Measurements from ENCODE around the gene KPNA4. TPM values are rescaled to one million over a fixed set of nuclear protein-coding genes. Genes with fewer than 3 reads are reported as not detected.
A peak's percentile ranks its signal among the peaks of the same experiment; 100 is the strongest.

KPNA4 gene
- total and polyA plus RNA-seq, 12 donors: 21.6 to 190 (median 134) TPM

DNA sequence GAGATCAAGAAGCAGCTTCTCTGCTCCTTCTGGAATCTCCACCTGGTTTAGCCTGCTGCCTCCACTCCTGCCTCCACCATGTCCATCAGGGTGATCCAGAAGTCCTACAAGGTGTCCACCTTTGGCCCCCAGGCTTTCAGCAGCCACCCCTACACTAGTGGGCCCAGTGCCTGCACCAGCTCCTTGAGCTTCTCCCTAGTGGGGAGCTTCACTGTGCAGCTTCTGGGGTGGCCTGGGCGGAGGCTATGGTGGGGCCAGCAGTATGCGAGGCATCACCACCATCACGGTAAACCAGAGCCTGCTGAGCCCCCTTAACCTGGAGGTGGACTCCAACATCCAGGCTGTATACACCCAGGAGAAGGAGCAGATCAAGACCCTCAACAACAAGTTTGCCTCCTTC, 2.4 kb upstream of the KPNA4 start:
- H3K9me3 ChIP-seq: no peaks in the 10 kb centered on the region
- H3K4me1 ChIP-seq: peaks cover 0 to 38% (median 26%) of the 10 kb centered on the region in 9 donors
- peaks cover 0 to 12% (median 0%) of the 10 kb centered on the region in 9 donors for H3K36me3 ChIP-seq
- ATAC-seq (no peak), DNase-seq (no peak)
- intact Hi-C loops (cut with DNase I): loop anchor here in 5 of 10 donors (5.0 to 10.0 kb wide), 2 partner anchors 187 to 190 kb away; partner anchors contain the start of gene PPM1L (in 5 of the 5)
- H3K4me3 ChIP-seq: no peak overlapping the region
- H3K27ac ChIP-seq: no peak overlapping the region
- TF ChIP-seq, protein P1, sequence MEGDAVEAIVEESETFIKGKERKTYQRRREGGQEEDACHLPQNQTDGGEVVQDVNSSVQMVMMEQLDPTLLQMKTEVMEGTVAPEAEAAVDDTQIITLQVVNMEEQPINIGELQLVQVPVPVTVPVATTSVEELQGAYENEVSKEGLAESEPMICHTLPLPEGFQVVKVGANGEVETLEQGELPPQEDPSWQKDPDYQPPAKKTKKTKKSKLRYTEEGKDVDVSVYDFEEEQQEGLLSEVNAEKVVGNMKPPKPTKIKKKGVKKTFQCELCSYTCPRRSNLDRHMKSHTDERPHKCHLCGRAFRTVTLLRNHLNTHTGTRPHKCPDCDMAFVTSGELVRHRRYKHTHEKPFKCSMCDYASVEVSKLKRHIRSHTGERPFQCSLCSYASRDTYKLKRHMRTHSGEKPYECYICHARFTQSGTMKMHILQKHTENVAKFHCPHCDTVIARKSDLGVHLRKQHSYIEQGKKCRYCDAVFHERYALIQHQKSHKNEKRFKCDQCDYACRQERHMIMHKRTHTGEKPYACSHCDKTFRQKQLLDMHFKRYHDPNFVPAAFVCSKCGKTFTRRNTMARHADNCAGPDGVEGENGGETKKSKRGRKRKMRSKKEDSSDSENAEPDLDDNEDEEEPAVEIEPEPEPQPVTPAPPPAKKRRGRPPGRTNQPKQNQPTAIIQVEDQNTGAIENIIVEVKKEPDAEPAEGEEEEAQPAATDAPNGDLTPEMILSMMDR (IDR thresholded peaks at IDR 0.05): no peak
- no peaks in the 10 kb centered on the region for H3K27me3 ChIP-seq
- 99% methylated on average over 3 of the region's 3 CpGs for WGBS, 2 donors

DNA sequence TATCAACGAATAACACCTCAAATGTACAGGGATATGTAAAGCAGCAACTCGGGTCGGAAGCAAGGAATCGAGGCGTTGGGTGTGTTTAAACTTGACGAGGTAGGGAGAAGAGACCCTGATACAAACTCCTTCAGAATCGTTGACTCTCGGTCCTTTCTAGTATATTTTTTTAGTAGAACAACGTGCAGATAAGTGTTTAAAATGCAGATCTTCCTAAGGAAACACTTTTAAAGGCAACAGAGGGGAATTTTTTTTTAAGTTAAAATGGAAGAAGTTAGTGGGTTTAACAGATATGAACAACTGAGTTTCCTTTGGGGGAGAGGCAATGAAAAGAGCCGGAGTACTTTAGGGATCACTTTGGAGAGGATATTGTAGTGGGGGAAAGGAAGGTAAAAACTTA, 1.1 kb upstream of the KPNA4 start:
- WGBS, 2 donors: 4 to 9% methylated on average over 10 of the region's 10 CpGs
- ATAC-seq (no peak), DNase-seq (no peak)
- peaks cover 0 to 51% (median 39%) of the 10 kb centered on the region in 9 donors for H3K4me1 ChIP-seq
- H3K9me3 ChIP-seq: no peaks in the 10 kb centered on the region
- intact Hi-C loops (cut with DNase I): loop anchor here in 5 of 10 donors (5.0 to 10.0 kb wide), 2 partner anchors 188 to 191 kb away; partner anchors contain the start of gene PPM1L (in 5 of the 5)
- TF ChIP-seq, protein P1 (IDR thresholded peaks at IDR 0.05): no peak
- no peaks in the 10 kb centered on the region for H3K27me3 ChIP-seq
- peaks cover 0 to 16% (median 0%) of the 10 kb centered on the region in 9 donors for H3K36me3 ChIP-seq
- peak overlapping the region; percentile 90 to 99 (median 98) for H3K27ac ChIP-seq
- H3K4me3 ChIP-seq: peak overlapping the region; percentile 62 to 94 (median 72)

DNA sequence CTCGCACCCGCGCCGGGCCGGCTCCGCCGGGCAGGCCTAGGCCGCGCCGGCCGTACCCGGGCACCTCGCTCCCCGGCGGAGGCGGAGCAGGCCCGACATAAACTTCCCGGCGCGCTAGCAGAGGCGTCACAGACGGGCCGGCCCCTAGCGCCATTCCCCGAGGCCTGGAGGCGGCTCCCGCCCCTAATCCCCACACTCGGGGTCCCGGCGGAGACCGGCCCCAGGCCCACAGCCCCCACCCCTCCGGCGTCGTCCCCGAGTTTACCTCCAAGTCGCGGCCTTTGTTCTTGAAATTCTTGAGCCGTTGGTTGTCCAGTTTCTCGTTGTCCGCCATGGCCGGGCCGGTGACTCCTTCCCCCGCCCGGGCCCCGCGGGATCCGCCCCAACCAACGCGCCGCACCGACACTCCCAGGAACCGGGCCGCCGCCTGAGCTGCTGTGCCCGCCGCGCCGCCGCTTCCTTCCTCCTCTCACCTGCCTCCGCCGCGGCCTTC, 376 bp downstream of the KPNA4 start:
- Histone ChIP-seq H3K4me1 (peaks cover 0 to 65% (median 52%) of the 10 kb centered on the region in 9 donors), H3K27me3 (no peaks in the 10 kb centered on the region), H3K27ac (peak overlapping the region; percentile 90 to 99 (median 98)), H3K36me3 (peaks cover 0 to 16% (median 0%) of the 10 kb centered on the region in 9 donors), H3K9me3 (no peaks in the 10 kb centered on the region), H3K4me3 (peak overlapping the region; percentile 62 to 94 (median 72))
- TF ChIP-seq, protein P1 (IDR thresholded peaks at IDR 0.05): no peak
- DNase-seq (peak in 1 of 2 donors; percentile 74), ATAC-seq (peak; percentile 54 to 85 (median 68))
- 1% methylated on average over 49 to 62 of the region's 62 CpGs for WGBS, 2 donors
- intact Hi-C loops (cut with DNase I): loop anchor here in 6 of 10 donors (2.0 to 10.0 kb wide), 3 partner anchors 190 to 192 kb away; partner anchors contain the start of gene PPM1L (in 5 of the 6)

DNA sequence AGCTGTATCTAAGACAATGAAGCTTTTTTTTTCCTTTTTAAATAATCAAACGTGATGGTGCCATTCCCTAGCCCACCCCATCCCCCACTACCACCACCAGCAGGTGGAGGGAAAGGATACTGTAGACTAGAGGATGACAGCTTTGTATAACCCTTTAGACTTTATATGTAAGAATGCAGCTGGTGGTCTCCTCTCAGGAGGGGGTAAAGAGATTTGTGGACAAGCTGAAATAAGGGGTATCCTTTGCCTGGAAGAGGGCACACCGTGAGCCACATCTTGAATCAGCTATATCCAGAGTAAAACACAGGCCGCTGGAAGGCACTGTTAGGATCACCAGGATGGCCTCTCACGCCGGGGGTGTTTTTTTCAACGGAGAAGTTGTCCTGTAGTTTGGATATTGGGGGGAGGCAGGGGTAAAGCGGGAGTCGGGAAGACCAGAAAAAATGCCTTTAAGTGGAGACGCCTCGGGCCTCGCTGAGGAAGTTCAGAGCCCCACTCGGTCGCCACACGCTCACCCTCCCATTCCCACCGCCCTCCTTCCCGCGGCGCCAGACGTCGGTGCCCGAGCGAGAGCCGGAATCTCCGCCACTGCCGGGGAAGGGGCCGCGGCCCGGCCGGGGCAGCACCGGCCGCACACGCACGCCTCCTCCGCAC, 986 bp downstream of the KPNA4 start:
- TF ChIP-seq, protein P1 (IDR thresholded peaks at IDR 0.05): no peak
- intact Hi-C loops (cut with DNase I): loop anchor here in 4 of 10 donors (2.0 to 10.0 kb wide), 2 partner anchors 190 kb away; partner anchors contain the start of gene PPM1L (in 3 of the 4)
- Histone ChIP-seq H3K27ac (peak overlapping the region in 9 of 10 donors; percentile 90 to 99 (median 98)), H3K4me1 (peaks cover 0 to 65% (median 59%) of the 10 kb centered on the region in 9 donors), H3K4me3 (peak overlapping the region; percentile 46 to 90 (median 70)), H3K9me3 (no peaks in the 10 kb centered on the region), H3K27me3 (no peaks in the 10 kb centered on the region), H3K36me3 (peaks cover 0 to 16% (median 0%) of the 10 kb centered on the region in 9 donors)
- ATAC-seq: no peak
- peak in 1 of 2 donors; percentile 17 for DNase-seq
- WGBS, 2 donors: 0 to 1% methylated on average over 28 to 34 of the region's 34 CpGs

Measured in heart right ventricle (tissue), 16 donors.